Liver (tissue), 3 donors: ENCODE data around the gene LGALS16.

ENCODE experiments used
- CTCF ChIP-seq: fragments of 150-350 bp; IDR thresholded peaks from 2 replicates; pipeline ENCODE4 v1.5.1; 2017; ENCODE audit warnings: improper control_type of control experiment, low read depth, low read length; ENCODE audit not compliant: missing input control
- GABPA ChIP-seq, 2 donors: IDR thresholded peaks in 1 of 2; conservative IDR thresholded peaks in 1 of 2; 2 replicates each; pipeline ENCODE4 v1.6.1; 2016; ENCODE audit warnings: antibody characterized with exemption in 2 of 2, mild to moderate bottlenecking in 1 of 2, moderate library complexity in 1 of 2
- JUND ChIP-seq, 2 donors: IDR thresholded peaks; 2 replicates each; pipeline ENCODE4 v1.6.1; 2016; ENCODE audit warnings: antibody characterized with exemption in 2 of 2
- MAX ChIP-seq: IDR thresholded peaks from 2 replicates; pipeline ENCODE4 v1.6.1; 2016; ENCODE audit warnings: antibody characterized with exemption
- RAD21 ChIP-seq, 2 donors: IDR thresholded peaks; 2 replicates each; pipeline ENCODE4 v1.6.1; 2016; ENCODE audit warnings: antibody characterized with exemption in 2 of 2, mild to moderate bottlenecking in 2 of 2
- REST ChIP-seq: IDR thresholded peaks from 2 replicates; pipeline ENCODE4 v1.6.1; 2016; ENCODE audit warnings: antibody characterized with exemption, mild to moderate bottlenecking
- TAF1 ChIP-seq: conservative IDR thresholded peaks from 2 replicates; pipeline ENCODE4 v1.6.1; 2016; ENCODE audit warnings: antibody characterized with exemption, mild to moderate bottlenecking
- YY1 ChIP-seq: IDR thresholded peaks from 2 replicates; pipeline ENCODE4 v1.6.1; 2016; ENCODE audit warnings: antibody characterized with exemption, mild to moderate bottlenecking
- ZBTB33 ChIP-seq: IDR thresholded peaks from 2 replicates; pipeline ENCODE4 v1.6.1; 2016; ENCODE audit warnings: antibody characterized with exemption
- donor health status: healthy.
- donor health status: healthy.

GRCh38 chr19:39681416-39681815 is 25.7 kb downstream of the LGALS16 start:
- no peak for TF ChIP-seq CTCF
- no peak for TF ChIP-seq GABPA (IDR thresholded peaks at IDR 0.05 in 1 of 2, conservative IDR thresholded peaks at IDR 0.05 in 1 of 2)
- no peak for TF ChIP-seq TAF1
- TF ChIP-seq JUND (IDR thresholded peaks at IDR 0.05): no peak
- no peak for TF ChIP-seq MAX
- TF ChIP-seq ZBTB33: no peak
- TF ChIP-seq RAD21 (IDR thresholded peaks at IDR 0.05): no peak
- TF ChIP-seq YY1: no peak
- no peak for TF ChIP-seq REST
